ENCODE measurements around the gene CLEC4A.
A peak's percentile ranks its signal among the peaks of the same experiment; 100 is the strongest.
"Not testable (repeated sequence)": the region's sequence is repeated elsewhere in the genome, so short reads cannot be mapped to it uniquely, and the experiment has no call there.

The CLEC4A gene

DNA sequence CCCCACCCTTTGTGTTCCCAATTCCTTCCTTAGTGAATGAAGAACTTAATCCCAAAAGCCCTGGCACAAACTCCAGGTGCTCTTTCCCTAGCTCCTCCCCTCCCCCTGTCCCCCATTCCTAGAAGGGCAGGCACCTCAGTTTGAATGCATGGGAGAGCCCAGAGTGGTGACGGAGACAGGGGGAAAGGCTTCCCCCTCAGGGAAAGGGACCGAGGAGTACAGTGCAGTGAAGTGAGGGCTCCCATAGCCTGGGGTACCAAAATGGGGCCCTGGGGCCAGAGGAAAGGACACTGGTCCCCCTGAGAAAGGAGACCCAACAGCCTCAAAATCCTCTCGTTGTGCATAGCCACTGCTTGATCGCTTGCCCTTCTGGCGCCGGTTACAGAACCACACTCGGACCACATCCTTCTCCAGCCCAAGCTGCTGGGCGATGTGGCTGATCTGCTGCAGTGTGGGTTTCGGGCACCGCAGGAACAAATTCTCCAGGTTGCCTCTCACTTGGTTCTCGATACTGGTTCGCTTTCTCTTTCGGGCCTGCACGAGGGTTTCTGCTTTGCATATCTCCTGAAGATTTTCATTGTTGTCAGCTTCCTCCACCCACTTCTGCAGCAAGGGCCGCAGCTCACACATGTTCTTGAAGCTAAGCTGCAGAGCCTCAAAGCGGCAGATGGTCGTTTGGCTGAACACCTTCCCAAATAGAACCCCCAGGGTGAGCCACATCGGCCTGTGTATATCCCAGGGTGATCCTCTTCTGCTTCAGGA, 10.4 kb downstream of the CLEC4A start:
- not testable (repeated sequence) for DNase-seq (ENCODE audit: low read depth in 2 of 2)

GRCh38 chr12:8134398-8134930, 11.0 kb downstream of the CLEC4A start:
- not testable (repeated sequence) for DNase-seq (ENCODE audit: low read depth in 2 of 2)

GRCh38 chr12:8141647-8142046, 18.2 kb downstream of the CLEC4A start:
- DNase-seq (ENCODE audit: low read depth in 2 of 2): not testable (repeated sequence)

DNA sequence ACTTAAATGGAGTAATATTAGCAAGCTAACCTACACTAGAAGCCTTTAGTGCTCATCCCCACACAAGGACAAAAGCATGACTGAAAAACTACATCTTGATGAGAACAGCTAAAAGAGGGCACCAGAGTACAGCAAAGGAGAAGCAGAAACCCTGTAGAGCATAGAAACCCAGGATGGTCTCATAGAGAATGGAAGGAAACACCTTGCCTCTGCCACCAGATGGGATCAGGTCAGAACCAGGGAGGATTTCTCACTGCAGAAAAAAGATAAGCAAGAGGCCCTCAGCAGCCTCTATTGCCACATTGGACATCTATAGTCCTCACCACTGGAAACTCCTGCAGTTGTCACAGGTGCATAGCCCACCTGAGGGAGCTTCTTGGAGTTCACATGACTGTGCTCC, 19.8 kb downstream of the CLEC4A start:
- DNase-seq (ENCODE audit: low read depth in 2 of 2): no peak

- no peak for DNase-seq (ENCODE audit: low read depth in 2 of 2)
These were observed 22.5 kb downstream of the CLEC4A start for GRCh38 chr12:8145754-8146441.

- DNase-seq (ENCODE audit: low read depth in 2 of 2): no peak
These were observed 23.0 kb downstream of the CLEC4A start for GRCh38 chr12:8146442-8146771.

- DNase-seq (ENCODE audit: low read depth in 2 of 2): no peak
These were observed 31.1 kb downstream of the CLEC4A start for GRCh38 chr12:8154526-8154925.

GRCh38 chr12:8156416-8156815, 33.0 kb downstream of the CLEC4A start:
- no peak for DNase-seq (ENCODE audit: low read depth in 2 of 2)

GRCh38 chr12:8156845-8157244, 33.4 kb downstream of the CLEC4A start, which contains the start of gene ZNF705A:
Gene ZNF705A, plus strand, starts transcription at chr12:8157015. Its CDS starts 15,611 bp downstream, at chr12:8172626.
- DNase-seq (ENCODE audit: low read depth in 2 of 2): no peak

- DNase-seq (ENCODE audit: low read depth in 2 of 2): no peak
These were observed 34.2 kb downstream of the CLEC4A start for GRCh38 chr12:8157484-8158198.

- not testable (repeated sequence) for DNase-seq (ENCODE audit: low read depth in 2 of 2)
These were observed 49.5 kb downstream of the CLEC4A start for GRCh38 chr12:8172911-8173310.

DNA sequence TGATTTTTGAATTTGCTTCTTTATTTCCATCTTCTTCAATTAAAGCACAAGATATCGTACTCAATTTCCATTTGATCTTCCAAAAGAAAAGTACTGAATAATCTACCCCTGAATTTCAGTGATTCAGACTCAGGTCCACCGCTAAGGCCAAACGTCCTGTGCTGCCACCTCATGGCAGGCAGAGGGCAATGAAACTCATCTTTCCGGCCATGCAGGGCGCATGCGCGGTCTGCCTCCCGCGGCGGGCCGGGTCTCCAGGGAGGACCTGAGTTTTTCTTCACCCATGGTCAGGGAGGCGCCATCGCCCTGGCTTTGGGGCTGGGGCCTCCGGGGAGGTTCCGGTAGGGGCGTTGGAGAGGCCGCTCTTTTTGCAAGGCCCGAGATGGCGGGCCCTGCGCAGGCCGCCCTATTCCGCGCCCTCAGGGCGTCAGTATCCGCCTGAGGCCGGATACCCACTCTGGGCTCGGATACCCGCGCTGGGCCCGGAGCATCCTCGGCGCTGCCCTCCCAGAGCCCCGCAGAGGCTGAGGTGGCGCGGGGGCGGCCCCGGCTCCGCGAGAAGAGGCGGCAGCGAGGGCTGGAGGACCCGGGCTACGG, 56.7 kb downstream of the CLEC4A start:
- peak; percentile 52 to 69 for DNase-seq (ENCODE audit: low read depth in 2 of 2)

DNA sequence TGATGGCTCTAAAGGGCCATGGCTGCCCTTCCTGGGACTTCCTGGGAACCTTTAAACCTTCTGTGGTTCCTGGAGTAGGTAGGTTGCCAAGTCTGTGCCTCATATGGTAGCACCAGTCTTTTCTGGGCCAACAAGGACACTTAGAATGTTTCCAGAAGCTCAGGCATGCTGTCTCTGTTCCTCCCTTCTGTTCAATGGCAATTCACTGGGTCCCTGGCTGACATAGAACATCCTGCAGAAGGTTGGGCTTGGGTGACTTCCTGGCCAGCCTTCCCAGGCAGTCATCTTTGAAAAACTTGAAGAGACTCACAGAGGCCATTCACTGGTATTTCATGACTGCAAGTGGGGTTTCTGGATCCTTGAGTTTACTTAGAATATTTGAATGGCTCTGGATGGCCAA, 57.9 kb downstream of the CLEC4A start:
- DNase-seq (ENCODE audit: low read depth in 2 of 2): not testable (repeated sequence)

GRCh38 chr12:8182923-8183322, 59.5 kb downstream of the CLEC4A start:
- DNase-seq (ENCODE audit: low read depth in 2 of 2): not testable (repeated sequence)

GRCh38 chr12:8183346-8183745, 59.9 kb downstream of the CLEC4A start:
- DNase-seq (ENCODE audit: low read depth in 2 of 2): not testable (repeated sequence)

DNA sequence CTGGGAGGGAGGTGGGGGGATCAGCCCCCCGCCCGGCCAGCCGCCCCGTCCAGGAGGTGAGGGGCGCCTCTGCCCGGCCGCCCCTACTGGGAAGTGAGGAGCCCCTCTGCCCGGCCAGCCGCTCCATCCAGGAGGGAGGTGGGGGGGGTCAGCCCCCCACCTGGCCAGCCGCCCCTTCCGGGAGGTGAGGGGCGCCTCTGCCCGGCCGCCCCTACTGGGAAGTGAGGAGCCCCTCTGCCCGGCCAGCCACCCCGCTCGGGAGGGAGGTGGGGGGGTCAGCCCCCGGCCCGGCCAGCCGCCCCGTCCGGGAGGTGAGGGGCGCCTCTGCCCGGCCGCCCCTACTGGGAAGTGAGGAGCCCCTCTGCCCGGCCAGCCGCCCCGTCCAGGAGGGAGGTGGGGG, 60.8 kb downstream of the CLEC4A start:
- not testable (repeated sequence) for DNase-seq (ENCODE audit: low read depth in 2 of 2)

DNA sequence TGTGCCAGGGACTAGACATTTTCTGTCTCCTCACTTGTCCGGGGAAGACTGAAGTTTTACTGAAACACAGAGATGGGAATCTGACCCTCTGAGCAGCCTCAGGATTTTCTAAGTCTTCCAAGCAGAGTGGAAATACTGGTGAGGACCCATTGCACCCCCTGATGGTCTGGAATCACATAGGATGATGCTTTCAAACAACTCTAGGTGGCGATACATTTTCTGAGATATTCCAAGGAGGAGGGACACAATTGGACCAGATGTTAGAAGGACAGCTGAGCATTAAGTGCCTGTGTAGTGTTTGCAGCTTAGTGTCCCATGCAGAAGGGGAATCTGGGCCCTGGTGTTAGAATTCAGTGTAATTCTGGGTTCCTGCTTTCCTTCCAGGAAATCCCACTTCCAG, 64.7 kb downstream of the CLEC4A start:
- not testable (repeated sequence) for DNase-seq (ENCODE audit: low read depth in 2 of 2)
